Left kidney (tissue), 2 donors: ENCODE results near the gene EHD2. TPM values are rescaled to one million over a fixed set of nuclear protein-coding genes. Genes with fewer than 3 reads are reported as not detected.
A peak's percentile ranks its signal among the peaks of the same experiment; 100 is the strongest.
"Not testable (repeated sequence)": the region's sequence is repeated elsewhere in the genome, so short reads cannot be mapped to it uniquely, and the experiment has no call there.

Source experiments
- DNase-seq: peaks from one replicate; pipeline ENCODE4 v3.0.0-alpha.2; 2013
- polyA plus RNA-seq: library from polyadenylated mRNA; unstranded; fragments of 120-200 nt; gene quantifications from one replicate; pipeline ENCODE4 v1.2.1, GENCODE V29; 2013; ENCODE audit not compliant: insufficient read length

The EHD2 gene
- polyA plus RNA-seq, 1 donor: 27.4 TPM

- no peak for DNase-seq
Measured at GRCh38 chr19:47714339-47714738, 1.1 kb downstream of the EHD2 start.

GRCh38 chr19:47714855-47715254, 1.6 kb downstream of the EHD2 start:
- not testable (repeated sequence) for DNase-seq

GRCh38 chr19:47716270-47716937, 3.2 kb downstream of the EHD2 start:
- DNase-seq: no peak

GRCh38 chr19:47718415-47719046, 5.3 kb downstream of the EHD2 start:
- DNase-seq: not testable (repeated sequence)

GRCh38 chr19:47719047-47719859, 6.0 kb downstream of the EHD2 start:
- DNase-seq: peak; percentile 72

GRCh38 chr19:47720669-47721422, 7.6 kb downstream of the EHD2 start:
- DNase-seq: no peak

- DNase-seq: no peak
Measured at GRCh38 chr19:47723581-47723940, 10.3 kb downstream of the EHD2 start.

- no peak for DNase-seq
Measured at GRCh38 chr19:47725759-47726401, 12.7 kb downstream of the EHD2 start.

- DNase-seq: no peak
Measured at GRCh38 chr19:47726467-47726866, 13.2 kb downstream of the EHD2 start.

GRCh38 chr19:47728295-47728694, 15.1 kb downstream of the EHD2 start:
- DNase-seq: not testable (repeated sequence)

- DNase-seq: no peak
Measured at GRCh38 chr19:47729468-47729798, 16.2 kb downstream of the EHD2 start.

- no peak for DNase-seq
Measured at GRCh38 chr19:47729799-47730520, 16.7 kb downstream of the EHD2 start.

- no peak for DNase-seq
Measured at GRCh38 chr19:47730521-47730889, 17.3 kb downstream of the EHD2 start.

- no peak for DNase-seq
Measured at GRCh38 chr19:47730910-47731309, 17.7 kb downstream of the EHD2 start.

- DNase-seq: no peak
Measured at GRCh38 chr19:47735131-47735530, 21.9 kb downstream of the EHD2 start.

- no peak for DNase-seq
Measured at GRCh38 chr19:47740866-47741519, 27.8 kb downstream of the EHD2 start.

- DNase-seq: no peak
Measured at GRCh38 chr19:47741544-47742140, 28.4 kb downstream of the EHD2 start.

- DNase-seq: no peak
Measured at GRCh38 chr19:47742634-47743033, 29.4 kb downstream of the EHD2 start.

- DNase-seq: peak; percentile 98
Measured at GRCh38 chr19:47745010-47745901, 32.0 kb downstream of the EHD2 start, which contains the start of gene NOP53. Gene NOP53, plus strand, starts transcription at chr19:47745546. Its CDS starts 14 bp downstream, at chr19:47745560.
